Fibroblast of lung (primary cell): Measurements from ENCODE around the gene GPR84. TPM values are rescaled to one million over a fixed set of nuclear protein-coding genes. Genes with fewer than 3 reads are reported as not detected.

Experiments
- DNase-seq, 2 donors: peaks; one replicate each; pipeline versions ENCODE4 v3.0.0 to v3.0.0-alpha.2; 2010; ENCODE audit warnings: low read depth in 2 of 2
- H2AFZ ChIP-seq: 2 replicates; pipeline ENCODE4 v1.5.1; 2012; ENCODE audit warnings: low read length, control low read depth, inconsistent platforms
- H3K27ac ChIP-seq: 2 replicates; pipeline ENCODE4 v1.5.1; 2011; ENCODE audit warnings: low read length, control low read depth; ENCODE audit not compliant: insufficient read depth
- H3K27me3 ChIP-seq: 2 replicates; pipeline ENCODE4 v1.5.1; 2011; ENCODE audit warnings: mild to moderate bottlenecking, low read length; ENCODE audit not compliant: control insufficient read depth, insufficient read depth
- H3K36me3 ChIP-seq: 2 replicates; pipeline ENCODE4 v1.5.1; 2011; ENCODE audit warnings: low read length; ENCODE audit not compliant: control insufficient read depth, insufficient read depth
- H3K4me1 ChIP-seq: 2 replicates; pipeline ENCODE4 v1.5.1; 2011; ENCODE audit warnings: low read length; ENCODE audit not compliant: control insufficient read depth, insufficient read depth; ENCODE audit errors: extremely low read depth
- H3K4me2 ChIP-seq: 2 replicates; pipeline ENCODE4 v1.5.1; 2011; ENCODE audit warnings: low read length, control low read depth; ENCODE audit not compliant: insufficient read depth; ENCODE audit errors: extremely low read depth
- H3K4me3 ChIP-seq, 4 experiments: fragments of 200-600 bp in 1 of 4; sonication (generic) in 1 of 4; replicated peaks in 1 of 4; 2 replicates each; pipeline ENCODE4 v1.5.1; 2011 to 2016; ENCODE audit warnings: low read length in 4 of 4, low read depth in 3 of 4, mild to moderate bottlenecking in 3 of 4, control low read depth in 2 of 4, inconsistent platforms in 1 of 4, mixed read lengths in 1 of 4; ENCODE audit not compliant: insufficient read depth in 1 of 4; ENCODE audit errors: control extremely low read depth in 1 of 4
- H3K79me2 ChIP-seq: 2 replicates; pipeline ENCODE4 v1.5.1; 2012; ENCODE audit warnings: mild to moderate bottlenecking, low read length, inconsistent platforms; ENCODE audit not compliant: control insufficient read depth, insufficient read depth
- H3K9ac ChIP-seq: 2 replicates; pipeline ENCODE4 v1.5.1; 2011; ENCODE audit warnings: mild to moderate bottlenecking, low read length, control low read depth; ENCODE audit not compliant: insufficient read depth
- H3K9me3 ChIP-seq: 2 replicates; pipeline ENCODE4 v1.5.1; 2012; ENCODE audit warnings: low read depth, low read length; ENCODE audit not compliant: control insufficient read depth, insufficient read depth
- H4K20me1 ChIP-seq: 2 replicates; pipeline ENCODE4 v1.5.1; 2011; ENCODE audit warnings: low read length; ENCODE audit not compliant: control insufficient read depth, insufficient read depth; ENCODE audit errors: extremely low read depth
- EZH2 ChIP-seq: IDR thresholded peaks from 2 replicates; pipeline ENCODE4 v1.5.1; 2012; ENCODE audit warnings: low read length, control low read depth, mild to moderate bottlenecking; ENCODE audit errors: missing control alignments
- polyA plus RNA-seq, 2 donors: library from polyadenylated mRNA; depleted of rRNA in 1 of 2; stranded (reverse) in 1 of 2; unstranded in 1 of 2; fragments of >200 nt; gene quantifications; 2 replicates each; pipeline ENCODE4 v1.2.1, GENCODE V29; 2011 to 2012; ENCODE audit warnings: missing spikeins in 1 of 2
- total RNA-seq: library from RNA; depleted of rRNA; stranded (reverse); fragments of >200 nt; gene quantifications from 2 replicates; pipeline ENCODE4 v1.2.1, GENCODE V29; 2014
- TF ChIP-seq, protein P1 (sequence below), 2 donors: IDR thresholded peaks in 1 of 2; conservative IDR thresholded peaks in 1 of 2; 1 replicate in 1 of 2; 2 replicates in 1 of 2; pipeline ENCODE4 v1.5.1; 2011 to 2012; ENCODE audit warnings: low read length in 2 of 2, control low read depth in 1 of 2, inconsistent platforms in 1 of 2, low read depth in 1 of 2, mild to moderate bottlenecking in 1 of 2

The GPR84 gene
- total and polyA plus RNA-seq, 2 donors (not counting 1 experiment from before 2014, with no cell fraction given), result 0.03 TPM; not detected in 1

DNA sequence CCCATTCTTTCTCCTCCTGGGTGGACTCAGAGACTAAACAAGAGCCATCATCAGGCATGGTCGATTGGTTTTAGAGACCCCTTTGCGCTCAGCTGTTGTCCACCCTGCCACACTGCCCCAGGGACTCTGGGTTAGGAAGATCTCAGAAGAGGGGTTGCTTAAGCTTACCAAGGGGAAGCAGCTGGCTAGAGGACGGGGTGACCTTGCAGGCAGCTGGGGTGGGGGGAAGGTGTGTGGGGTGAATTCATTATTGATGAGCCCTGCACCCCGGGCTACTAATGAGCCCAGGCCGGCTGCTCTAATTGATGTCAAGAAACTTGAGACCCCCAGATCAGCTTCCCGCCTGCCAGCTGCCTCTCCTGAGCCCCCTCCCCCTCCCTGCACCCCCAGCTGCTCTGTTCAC lies 28.9 kb upstream of the GPR84 start:
- no peaks in the 10 kb centered on the region for H3K9me3 ChIP-seq
- H2AFZ ChIP-seq, result no peak overlapping the region
- DNase-seq, result no peak
- H4K20me1 ChIP-seq, result no peaks in the 10 kb centered on the region
- H3K4me2 ChIP-seq, result no peak overlapping the region
- H3K27me3 ChIP-seq, result no peaks in the 10 kb centered on the region
- no peaks in the 10 kb centered on the region for H3K4me1 ChIP-seq
- no peak overlapping the region for H3K27ac ChIP-seq
- no peak overlapping the region for H3K9ac ChIP-seq
- TF ChIP-seq EZH2, result no peak
- TF ChIP-seq, protein P1, sequence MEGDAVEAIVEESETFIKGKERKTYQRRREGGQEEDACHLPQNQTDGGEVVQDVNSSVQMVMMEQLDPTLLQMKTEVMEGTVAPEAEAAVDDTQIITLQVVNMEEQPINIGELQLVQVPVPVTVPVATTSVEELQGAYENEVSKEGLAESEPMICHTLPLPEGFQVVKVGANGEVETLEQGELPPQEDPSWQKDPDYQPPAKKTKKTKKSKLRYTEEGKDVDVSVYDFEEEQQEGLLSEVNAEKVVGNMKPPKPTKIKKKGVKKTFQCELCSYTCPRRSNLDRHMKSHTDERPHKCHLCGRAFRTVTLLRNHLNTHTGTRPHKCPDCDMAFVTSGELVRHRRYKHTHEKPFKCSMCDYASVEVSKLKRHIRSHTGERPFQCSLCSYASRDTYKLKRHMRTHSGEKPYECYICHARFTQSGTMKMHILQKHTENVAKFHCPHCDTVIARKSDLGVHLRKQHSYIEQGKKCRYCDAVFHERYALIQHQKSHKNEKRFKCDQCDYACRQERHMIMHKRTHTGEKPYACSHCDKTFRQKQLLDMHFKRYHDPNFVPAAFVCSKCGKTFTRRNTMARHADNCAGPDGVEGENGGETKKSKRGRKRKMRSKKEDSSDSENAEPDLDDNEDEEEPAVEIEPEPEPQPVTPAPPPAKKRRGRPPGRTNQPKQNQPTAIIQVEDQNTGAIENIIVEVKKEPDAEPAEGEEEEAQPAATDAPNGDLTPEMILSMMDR (conservative IDR thresholded peaks at IDR 0.05 in 1 of 2, IDR thresholded peaks at IDR 0.05 in 1 of 2; ENCODE audit: low read depth in 1 of 2, low read length in 2 of 2), result no peak
- no peaks in the 10 kb centered on the region for H3K79me2 ChIP-seq
- no peak overlapping the region for H3K4me3 ChIP-seq
- H3K36me3 ChIP-seq, result peaks cover 16% of the 10 kb centered on the region

DNA sequence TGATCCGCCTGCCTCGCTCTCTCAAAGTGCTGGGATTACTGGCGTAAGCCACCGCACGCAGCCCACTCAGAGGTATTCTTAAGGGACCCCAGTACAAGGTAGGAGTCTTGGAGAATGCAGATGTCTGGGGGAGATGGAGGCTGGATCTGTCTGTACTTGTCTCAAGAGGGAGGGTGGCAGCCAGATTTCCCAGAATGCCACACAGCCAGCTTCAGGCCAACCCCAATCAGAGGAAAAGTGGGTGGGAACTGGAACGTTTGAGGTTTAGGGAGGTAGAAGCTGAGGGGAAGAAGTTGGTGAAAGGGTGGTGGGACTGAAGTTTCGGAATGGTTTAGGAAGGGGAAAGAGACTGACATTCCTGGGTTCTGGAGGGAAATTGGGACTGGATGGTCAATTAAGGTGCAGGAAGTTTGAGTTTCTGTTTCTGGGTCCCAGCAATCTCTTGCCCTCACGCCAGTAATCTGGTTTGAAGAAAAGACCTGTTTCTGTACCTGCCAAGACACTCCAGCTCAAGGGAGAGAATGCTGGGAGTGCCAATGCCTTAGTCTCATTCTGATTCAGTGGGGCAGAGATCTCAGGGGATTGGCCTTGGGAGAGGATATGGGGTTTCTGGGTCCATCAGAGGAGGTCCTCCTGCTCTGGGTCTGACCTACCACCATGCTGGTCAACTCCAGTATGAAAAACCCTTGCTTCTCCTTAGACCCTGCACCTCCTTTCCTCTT lies 28.4 kb upstream of the GPR84 start:
- Histone ChIP-seq H3K27ac (no peak overlapping the region), H3K27me3 (no peaks in the 10 kb centered on the region), H3K79me2 (no peaks in the 10 kb centered on the region), H3K4me3 (no peak overlapping the region), H2AFZ (no peak overlapping the region), H3K9ac (no peak overlapping the region), H3K4me2 (no peak overlapping the region), H4K20me1 (no peaks in the 10 kb centered on the region), H3K4me1 (no peaks in the 10 kb centered on the region), H3K9me3 (no peaks in the 10 kb centered on the region), H3K36me3 (peaks cover 12% of the 10 kb centered on the region)
- TF ChIP-seq EZH2, result no peak
- TF ChIP-seq, protein P1 (conservative IDR thresholded peaks at IDR 0.05 in 1 of 2, IDR thresholded peaks at IDR 0.05 in 1 of 2; ENCODE audit: low read depth in 1 of 2, low read length in 2 of 2), result no peak
- DNase-seq, result no peak

DNA sequence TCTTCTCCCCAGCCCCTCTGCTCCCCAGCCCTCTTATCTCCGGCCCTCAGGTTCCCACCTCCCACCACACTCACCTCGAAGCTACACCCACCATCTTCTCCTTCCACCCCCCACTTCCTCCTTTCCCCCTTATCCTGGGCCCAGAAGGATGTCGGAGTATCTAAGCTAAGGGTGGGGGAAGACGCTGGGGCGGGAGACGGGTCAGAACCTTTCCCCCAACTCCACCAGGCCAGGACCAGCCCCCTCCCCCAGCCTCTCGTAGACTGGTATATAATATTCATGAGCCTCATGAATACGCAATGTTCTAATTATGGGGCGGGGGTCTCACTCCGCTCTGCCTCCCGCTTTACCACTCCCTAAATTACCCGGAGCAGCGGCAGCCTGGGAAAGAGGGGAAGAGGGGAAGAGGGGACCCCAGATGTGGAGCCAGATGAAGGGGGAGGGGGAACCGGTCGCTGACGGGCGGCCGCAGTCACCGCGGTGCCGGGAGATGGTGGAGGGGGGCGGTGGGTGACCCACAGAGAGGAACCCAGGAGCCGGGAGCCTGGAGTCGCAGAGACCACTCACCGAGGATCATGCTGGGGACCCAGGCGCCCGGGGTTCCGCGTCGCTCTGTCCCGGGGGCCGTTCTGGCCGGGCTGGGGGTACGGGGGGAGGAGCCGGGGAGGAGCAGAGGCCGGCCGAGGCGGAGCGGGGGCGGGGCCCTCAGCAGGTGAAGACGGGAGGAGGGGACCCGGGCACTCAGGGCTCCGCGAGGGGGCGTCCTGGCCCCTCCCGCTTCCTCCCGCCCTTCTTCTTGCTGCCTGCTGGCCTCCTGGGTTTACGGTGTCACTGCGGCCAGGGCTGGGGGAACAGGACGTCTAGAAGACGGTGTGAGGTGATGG lies 26.6 kb upstream of the GPR84 start:
- no peak for DNase-seq
- Histone ChIP-seq H4K20me1 (no peaks in the 10 kb centered on the region), H2AFZ (no peak overlapping the region), H3K9me3 (no peaks in the 10 kb centered on the region), H3K79me2 (no peaks in the 10 kb centered on the region), H3K9ac (no peak overlapping the region), H3K27me3 (no peaks in the 10 kb centered on the region), H3K4me1 (no peaks in the 10 kb centered on the region), H3K4me3 (no peak overlapping the region), H3K4me2 (no peak overlapping the region), H3K36me3 (peaks cover 1% of the 10 kb centered on the region), H3K27ac (no peak overlapping the region)
- TF ChIP-seq, protein P1 (conservative IDR thresholded peaks at IDR 0.05 in 1 of 2, IDR thresholded peaks at IDR 0.05 in 1 of 2; ENCODE audit: low read depth in 1 of 2, low read length in 2 of 2), result no peak
